NCI-H524 (cell line): ENCODE results near the gene ELMO1.
A peak's percentile ranks its signal among the peaks of the same experiment; 100 is the strongest.

Experiments used
- DNase-seq, 2 experiments: peaks; one replicate each; lab custom pipeline; 2025; lab: John Stamatoyannopoulos, UW

ELMO1 gene

GRCh38 chr7:37310327-37311080 lies 138.2 kb downstream of the ELMO1 start:
- no peak for DNase-seq

GRCh38 chr7:37309493-37309892 lies 139.2 kb downstream of the ELMO1 start:
- no peak for DNase-seq

GRCh38 chr7:37304921-37305320 lies 143.7 kb downstream of the ELMO1 start:
- DNase-seq: no peak

DNA sequence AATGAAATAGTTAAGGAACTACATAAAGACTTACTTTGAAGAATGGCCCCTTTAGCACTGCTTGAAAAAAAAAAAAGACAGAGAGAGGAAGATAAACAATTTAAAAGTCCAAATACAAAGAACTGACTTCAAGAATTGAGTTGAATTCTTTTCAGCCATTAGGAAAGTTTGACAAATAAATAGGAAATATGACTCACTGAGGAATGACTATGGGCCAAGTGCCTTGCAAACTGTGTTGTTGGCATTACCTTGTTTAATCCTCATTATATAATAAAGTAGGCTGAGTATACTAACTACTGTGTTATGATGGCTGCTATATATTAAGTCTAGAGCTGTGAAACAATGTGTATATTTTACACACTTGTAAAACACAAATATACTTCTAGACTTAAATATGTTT lies 151.1 kb downstream of the ELMO1 start:
- DNase-seq: no peak

DNA sequence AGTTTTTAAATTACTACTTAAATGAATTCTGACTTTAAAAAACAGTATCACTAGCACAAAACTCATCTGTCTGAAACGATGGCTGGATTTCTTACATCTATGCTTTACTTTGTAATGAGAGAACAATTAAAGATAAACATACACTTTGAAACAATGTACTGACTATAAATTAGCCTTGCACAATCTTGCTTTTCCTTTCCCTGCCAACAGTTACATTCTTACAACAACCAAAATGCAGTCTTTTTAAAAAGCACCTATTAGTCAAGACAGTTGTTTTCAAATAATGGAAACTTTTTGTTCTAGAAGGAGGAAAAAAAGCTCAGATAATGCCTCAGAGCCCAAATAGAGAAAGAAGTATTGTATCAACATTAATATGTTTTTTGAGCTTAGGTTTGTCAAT lies 153.3 kb downstream of the ELMO1 start:
- DNase-seq: no peak

- DNase-seq: no peak
Measured at GRCh38 chr7:37290731-37291130, 157.9 kb downstream of the ELMO1 start.

DNA sequence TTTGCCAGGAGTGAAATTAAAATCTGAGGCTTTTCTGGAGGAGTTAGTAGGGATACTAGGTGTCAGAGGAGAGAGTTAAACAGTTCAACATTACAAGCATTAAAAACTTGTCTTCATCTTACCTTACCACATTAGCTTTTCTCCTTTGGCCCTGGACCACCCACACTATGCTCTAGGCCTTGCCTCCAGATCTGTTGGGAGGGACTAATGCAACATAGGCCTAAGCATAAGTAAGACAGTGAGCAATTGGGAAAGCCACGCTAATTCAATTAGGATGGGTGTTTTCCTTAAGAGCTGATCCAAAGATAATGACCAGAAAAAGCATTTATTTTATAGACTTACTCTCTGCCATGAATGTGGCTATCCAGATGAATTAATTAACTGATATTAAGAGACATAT lies 158.9 kb downstream of the ELMO1 start:
- DNase-seq: peak in 1 of 2 experiments; percentile 42

- DNase-seq: peak; percentile 22 to 74
Measured at GRCh38 chr7:37289367-37289766, 159.3 kb downstream of the ELMO1 start.

DNA sequence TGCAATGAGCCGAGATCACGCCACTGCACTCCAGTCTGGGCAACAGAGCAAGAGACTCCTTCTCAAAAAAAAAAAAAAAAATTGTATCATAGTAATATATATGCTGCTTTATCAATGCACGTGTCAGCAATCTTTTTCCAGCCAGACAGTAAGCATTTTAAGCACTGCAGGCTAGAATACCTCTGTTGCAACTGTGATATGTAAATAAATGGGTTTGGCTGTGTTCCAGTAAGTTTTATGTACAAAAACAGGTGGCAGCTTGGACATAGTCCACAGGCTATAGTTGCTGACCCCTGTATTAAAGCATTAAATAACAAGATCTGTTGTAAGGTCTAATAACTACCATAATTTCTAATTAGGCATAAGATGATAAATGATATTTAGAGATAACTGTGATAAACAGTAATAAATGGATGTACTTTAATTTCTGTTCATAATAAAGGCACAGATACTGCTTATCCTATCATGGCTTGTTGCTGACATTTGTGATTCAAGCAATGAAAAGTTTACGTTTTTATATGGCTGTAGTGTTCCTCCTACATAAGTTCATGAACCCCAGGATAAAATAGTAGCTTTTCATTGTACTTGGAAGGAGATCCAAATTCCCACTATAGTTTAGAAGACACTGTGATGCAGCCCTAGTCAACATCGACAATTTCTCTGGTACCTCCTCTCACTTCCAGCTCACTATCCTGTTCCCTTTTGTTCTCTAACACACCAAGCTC lies 161.4 kb downstream of the ELMO1 start:
- peak in 1 of 2 experiments; percentile 31 for DNase-seq

GRCh38 chr7:37286454-37286832 lies 162.2 kb downstream of the ELMO1 start:
- DNase-seq: no peak

GRCh38 chr7:37285706-37286453 lies 162.8 kb downstream of the ELMO1 start:
- DNase-seq: peak in 1 of 2 experiments; percentile 7

DNA sequence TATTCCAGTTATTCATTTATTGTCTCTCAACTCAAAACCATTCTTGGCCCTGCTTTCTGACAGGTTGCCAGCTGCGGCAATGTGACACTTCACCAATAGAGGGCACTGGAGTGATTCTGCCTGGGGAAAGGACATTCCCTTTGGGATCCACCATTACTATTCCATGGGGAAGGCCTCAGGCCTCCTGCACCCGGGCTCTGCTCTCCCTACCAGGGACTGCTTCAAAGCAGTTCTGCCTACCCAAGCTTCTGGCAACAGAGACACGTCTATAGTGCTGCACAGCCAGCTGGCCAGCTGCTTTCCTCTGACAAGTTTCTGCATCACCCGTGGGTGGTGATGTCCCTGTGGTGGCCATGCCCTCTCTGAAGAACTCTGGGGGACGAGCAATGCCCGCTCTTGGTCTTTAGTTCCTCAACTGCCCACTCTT lies 163.8 kb downstream of the ELMO1 start:
- peak; percentile 35 to 65 for DNase-seq

- no peak for DNase-seq
Measured at GRCh38 chr7:37284285-37284684, 164.4 kb downstream of the ELMO1 start.

DNA sequence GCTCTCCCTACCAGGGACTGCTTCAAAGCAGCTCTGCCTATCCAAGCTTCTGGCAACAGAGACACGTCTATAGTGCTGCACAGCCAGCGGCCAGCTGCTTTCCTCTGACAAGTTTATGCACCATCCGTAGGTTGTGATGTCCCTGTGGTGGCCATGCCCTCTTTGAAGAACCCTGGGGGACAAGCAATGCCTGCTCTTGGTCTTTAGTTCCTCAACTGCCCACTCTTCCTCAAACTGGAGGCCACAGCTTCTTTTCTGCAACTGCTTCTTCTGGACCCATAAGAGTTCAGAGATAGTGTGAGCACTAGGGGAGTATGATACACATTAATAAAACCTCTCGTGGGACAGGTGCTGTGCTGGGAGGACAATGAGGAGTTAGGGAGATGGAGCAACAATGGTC lies 164.9 kb downstream of the ELMO1 start:
- DNase-seq: no peak

GRCh38 chr7:37282927-37283326 lies 165.7 kb downstream of the ELMO1 start:
- DNase-seq: no peak

- DNase-seq: no peak
Measured at GRCh38 chr7:37282093-37282444, 166.6 kb downstream of the ELMO1 start.

- DNase-seq: peak in 1 of 2 experiments; percentile 28
Measured at GRCh38 chr7:37281368-37282092, 167.1 kb downstream of the ELMO1 start.

- DNase-seq: no peak
Measured at GRCh38 chr7:37277513-37277912, 171.2 kb downstream of the ELMO1 start.

DNA sequence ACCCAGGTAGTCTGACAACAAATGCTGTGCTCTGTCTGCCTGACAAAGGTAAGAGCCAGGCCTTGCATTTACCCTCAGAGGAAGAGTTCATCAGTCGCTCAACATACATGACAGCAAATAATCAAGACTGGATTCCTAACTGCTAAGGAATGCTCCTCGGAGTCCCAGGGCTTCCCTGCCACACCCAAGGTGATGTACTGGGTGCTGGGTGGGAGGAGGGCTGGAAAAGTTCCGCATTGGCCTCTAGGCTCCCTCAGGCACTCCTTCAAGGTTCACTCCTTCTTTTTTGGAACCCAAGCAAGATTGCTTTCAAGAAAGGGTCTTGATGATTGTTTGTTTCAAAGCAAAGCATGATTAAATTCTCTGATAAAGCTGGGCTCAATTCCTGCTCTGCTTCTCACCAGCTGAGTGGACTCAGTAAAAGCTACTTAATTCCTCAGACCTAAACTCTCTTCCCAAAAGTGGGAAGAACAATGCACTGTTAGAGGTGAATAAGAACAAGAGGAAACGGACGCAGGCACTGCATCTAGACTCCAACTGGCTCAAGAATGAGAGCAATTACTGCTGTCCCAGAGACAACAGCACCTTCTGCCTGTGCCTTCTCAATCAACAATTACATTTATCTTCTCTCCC lies 173.5 kb downstream of the ELMO1 start:
- DNase-seq: no peak

GRCh38 chr7:37273891-37274290 lies 174.8 kb downstream of the ELMO1 start:
- DNase-seq: no peak

DNA sequence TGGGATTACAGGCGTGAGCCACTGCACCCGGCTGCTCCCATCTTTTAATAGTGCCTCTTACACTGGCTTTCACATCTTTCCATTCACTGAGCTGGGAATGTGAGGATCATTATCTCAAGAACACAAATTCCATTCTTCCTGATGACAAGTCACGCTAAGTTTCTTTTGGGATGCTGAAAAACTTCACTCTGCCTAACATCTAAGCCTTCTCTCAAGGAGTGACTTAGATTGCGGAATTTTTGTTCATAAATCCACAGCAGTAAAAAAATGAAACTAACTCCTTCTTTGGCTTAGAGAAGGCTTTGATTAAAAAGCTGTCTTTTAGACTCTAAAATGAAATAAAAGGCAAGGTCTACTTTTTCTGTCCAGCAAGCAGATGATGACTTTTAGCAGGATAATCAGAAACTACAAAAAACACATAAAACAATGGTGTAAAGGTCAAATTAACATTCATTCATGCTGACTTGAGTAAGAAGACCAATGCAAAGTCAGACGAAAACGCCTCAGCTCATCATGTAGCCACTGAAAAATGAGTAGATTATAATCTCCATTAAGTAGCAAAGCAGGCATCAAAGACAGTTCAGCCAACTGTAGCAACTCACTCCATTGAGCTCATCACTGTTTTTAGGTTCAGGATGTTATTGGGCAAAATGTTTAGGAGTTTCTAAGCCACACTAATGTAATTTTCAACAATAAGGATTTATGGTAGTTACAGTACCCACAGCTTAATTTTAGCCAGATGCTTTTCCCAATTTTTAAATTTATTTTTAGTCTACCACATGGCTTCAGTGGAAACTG lies 178.8 kb downstream of the ELMO1 start:
- no peak for DNase-seq
